ENCODE data around the gene RESP18. TPM values are rescaled to one million over a fixed set of nuclear protein-coding genes. Genes with fewer than 3 reads are reported as not detected.

RESP18 gene
- total and polyA plus RNA-seq, 2 of the 4 experiments (the other 2 are of a cell fraction): not detected

- Histone ChIP-seq H4K20me1 (ENCODE audit: insufficient read depth, low read length) (no peaks in the 10 kb centered on the region), H3K14ac (replicated peaks; ENCODE audit: low read depth, low read length) (peak overlapping the region; percentile 88), H3K79me1 (ENCODE audit: low read depth in 1 of 2, low read length in 2 of 2) (peaks cover 16 to 30% of the 10 kb centered on the region in 2 experiments), H3K27ac (ENCODE audit: insufficient read depth, low read length) (peak overlapping the region; percentile 73), H4K8ac (ENCODE audit: low read depth in 2 of 2, low read length in 2 of 2) (peak overlapping the region; percentile 87; a peak in 3 of 4 replicates), H2BK5ac (ENCODE audit: low read depth, low read length, poor library complexity, severe bottlenecking) (peak overlapping the region; percentile 77), H3K4me1 (ENCODE audit: control insufficient read depth, insufficient read depth, low read length) (peaks cover 20% of the 10 kb centered on the region), H4K5ac (ENCODE audit: low read depth, low read length) (peak overlapping the region; percentile 90), H3K4me2 (ENCODE audit: low read depth, low read length) (peak overlapping the region; percentile 53), H3K9me1 (ENCODE audit: insufficient read depth, low read length) (peaks cover 14% of the 10 kb centered on the region), H3K4me3 (ENCODE audit: insufficient read depth, low read depth, low read length) (no peak overlapping the region; the same call in 1 of the 2 replicates), H3K9me3 (ENCODE audit: control insufficient read depth, insufficient read depth, low read length) (no peaks in the 10 kb centered on the region), H3K27me3 (ENCODE audit: control insufficient read depth, insufficient read depth, low read length) (no peaks in the 10 kb centered on the region), H3K18ac (ENCODE audit: low read depth, low read length) (peak overlapping the region; percentile 68), H2AK5ac (ENCODE audit: low read depth, low read length) (peak overlapping the region; percentile 96; the same call in 1 of the 2 replicates), H2AFZ (replicated peaks; ENCODE audit: low read length, poor library complexity) (peak overlapping the region; percentile 37), H3K4ac (ENCODE audit: low read depth, low read length) (peak overlapping the region; percentile 85), H3K36me3 (ENCODE audit: control insufficient read depth, insufficient read depth, low read length) (peaks cover 30% of the 10 kb centered on the region), H4K91ac (ENCODE audit: insufficient read depth, low read depth, low read length) (peak overlapping the region; percentile 67), H2BK120ac (ENCODE audit: low read depth, low read length) (peak overlapping the region; percentile 96), H3K56ac (ENCODE audit: extremely low read depth, insufficient read depth, low read length) (peak overlapping the region; percentile 64), H2BK20ac (ENCODE audit: low read depth, low read length) (peak overlapping the region; percentile 91), H2AK9ac (replicated peaks; ENCODE audit: low read depth, low read length, poor library complexity) (peak overlapping the region; percentile 48), H3K23ac (ENCODE audit: low read depth, low read length) (peak overlapping the region; percentile 83; the same call in 1 of the 2 replicates), H3K9ac (ENCODE audit: low read depth, low read length) (peak overlapping the region; percentile 41), H2BK15ac (ENCODE audit: low read depth, low read length) (peak overlapping the region; percentile 72; the same call in 2 of the 3 replicates)
- BruUV-seq (replicated peaks): no TSS peak
- CTCF ChIA-PET: interaction anchor here (0.6 to 3.2 kb wide), 9 partner anchors 9 to 107 kb away, joined by 3 to 29 read pairs (median 3); partner anchors contain the start of gene CNPPD1
- in situ Hi-C loops (cut with MboI; ENCODE audit: low sequenced_read_pairs): no loop called here
- intact Hi-C loops (cut with micrococcal nuclease): loop anchor here (1.0 to 5.0 kb wide), 3 partner anchors 11 to 101 kb away; partner anchors contain the start of genes ABCB6, CNPPD1 and RETREG2
- no peak for ATAC-seq (ENCODE audit: low read depth)
- dilution Hi-C loops (cut with HindIII; ENCODE audit: low sequenced_read_pairs, unreplicated experiment): no loop called here
- WGBS, 2 experiments (ENCODE audit: extremely low coverage in 2 of 2, insufficient read length in 1 of 2): 0% methylated on average over 1 of the region's 9 CpGs; no CpG with 5 or more reads in 1 of the 2 experiments
- POLR2A ChIA-PET (ENCODE audit: unreplicated experiment): interaction anchor here (0.6 kb wide), 1 partner anchor 43 kb away, joined by 8 read pairs; no protein-coding TSS in a partner anchor
- DNase-seq: no peak
- peak; percentile 97 for TF ChIP-seq FOS (IDR thresholded peaks at IDR 0.05; ENCODE audit: low read depth, low read length)
- TF ChIP-seq USF2 (IDR thresholded peaks at IDR 0.05; ENCODE audit: low read depth, low read length): no peak
- no peak for TF ChIP-seq CEBPB (IDR thresholded peaks at IDR 0.05; ENCODE audit: low read depth, low read length)
- peak; percentile 11; the same call in 1 of the 2 replicates for TF ChIP-seq SMC3 (IDR thresholded peaks at IDR 0.05; ENCODE audit: low read depth, low read length)
- peak; percentile 32; the same call in 1 of the 2 replicates for TF ChIP-seq RAD21 (IDR thresholded peaks at IDR 0.05; ENCODE audit: low read length)
These were observed 53.8 kb downstream of the RESP18 start for GRCh38 chr2:219278655-219279150.

Measured in IMR-90 (cell line).